ENCODE data around the gene ILKAP. TPM values are rescaled to one million over a fixed set of nuclear protein-coding genes. Genes with fewer than 3 reads are reported as not detected.

ILKAP gene
- total RNA-seq, 1 donor from 2014 or later: 63.2 TPM

DNA sequence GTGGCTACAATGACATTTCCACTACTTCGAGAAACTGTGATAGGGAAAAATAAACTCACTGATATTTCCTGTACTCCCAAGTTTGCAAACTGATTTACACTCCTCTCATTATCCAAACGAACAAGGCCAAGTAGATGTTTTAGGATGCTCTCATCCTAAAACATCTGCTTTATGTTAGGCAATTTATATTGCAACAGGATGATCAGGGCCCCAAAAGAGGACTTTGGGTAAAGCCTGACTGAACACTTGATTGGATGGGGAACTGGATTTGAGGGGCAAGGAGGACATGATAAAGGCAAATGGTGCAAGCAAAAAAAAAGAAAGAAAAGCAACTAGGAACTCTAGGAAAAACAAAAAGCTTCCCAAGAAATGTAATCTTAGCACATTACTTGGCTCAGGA, 38.5 kb upstream of the ILKAP start:
- no peak for DNase-seq (ENCODE audit: low read depth, low spot score)
- H3K36me3 Mint-ChIP-seq (ENCODE audit: low read depth): peaks cover 5% of the 10 kb centered on the region
- peaks cover 30% of the 10 kb centered on the region for H3K4me1 Mint-ChIP-seq
- TF ChIP-seq, protein P1, sequence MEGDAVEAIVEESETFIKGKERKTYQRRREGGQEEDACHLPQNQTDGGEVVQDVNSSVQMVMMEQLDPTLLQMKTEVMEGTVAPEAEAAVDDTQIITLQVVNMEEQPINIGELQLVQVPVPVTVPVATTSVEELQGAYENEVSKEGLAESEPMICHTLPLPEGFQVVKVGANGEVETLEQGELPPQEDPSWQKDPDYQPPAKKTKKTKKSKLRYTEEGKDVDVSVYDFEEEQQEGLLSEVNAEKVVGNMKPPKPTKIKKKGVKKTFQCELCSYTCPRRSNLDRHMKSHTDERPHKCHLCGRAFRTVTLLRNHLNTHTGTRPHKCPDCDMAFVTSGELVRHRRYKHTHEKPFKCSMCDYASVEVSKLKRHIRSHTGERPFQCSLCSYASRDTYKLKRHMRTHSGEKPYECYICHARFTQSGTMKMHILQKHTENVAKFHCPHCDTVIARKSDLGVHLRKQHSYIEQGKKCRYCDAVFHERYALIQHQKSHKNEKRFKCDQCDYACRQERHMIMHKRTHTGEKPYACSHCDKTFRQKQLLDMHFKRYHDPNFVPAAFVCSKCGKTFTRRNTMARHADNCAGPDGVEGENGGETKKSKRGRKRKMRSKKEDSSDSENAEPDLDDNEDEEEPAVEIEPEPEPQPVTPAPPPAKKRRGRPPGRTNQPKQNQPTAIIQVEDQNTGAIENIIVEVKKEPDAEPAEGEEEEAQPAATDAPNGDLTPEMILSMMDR (conservative IDR thresholded peaks at IDR 0.05): no peak
- peak overlapping the region; percentile 5 for H3K27ac Mint-ChIP-seq (ENCODE audit: unreplicated experiment)
- no peaks in the 10 kb centered on the region for H3K27me3 Mint-ChIP-seq (ENCODE audit: low read depth)
- no peaks in the 10 kb centered on the region for H3K9me3 Mint-ChIP-seq
- peak overlapping the region; percentile 47 for H3K4me3 Mint-ChIP-seq

DNA sequence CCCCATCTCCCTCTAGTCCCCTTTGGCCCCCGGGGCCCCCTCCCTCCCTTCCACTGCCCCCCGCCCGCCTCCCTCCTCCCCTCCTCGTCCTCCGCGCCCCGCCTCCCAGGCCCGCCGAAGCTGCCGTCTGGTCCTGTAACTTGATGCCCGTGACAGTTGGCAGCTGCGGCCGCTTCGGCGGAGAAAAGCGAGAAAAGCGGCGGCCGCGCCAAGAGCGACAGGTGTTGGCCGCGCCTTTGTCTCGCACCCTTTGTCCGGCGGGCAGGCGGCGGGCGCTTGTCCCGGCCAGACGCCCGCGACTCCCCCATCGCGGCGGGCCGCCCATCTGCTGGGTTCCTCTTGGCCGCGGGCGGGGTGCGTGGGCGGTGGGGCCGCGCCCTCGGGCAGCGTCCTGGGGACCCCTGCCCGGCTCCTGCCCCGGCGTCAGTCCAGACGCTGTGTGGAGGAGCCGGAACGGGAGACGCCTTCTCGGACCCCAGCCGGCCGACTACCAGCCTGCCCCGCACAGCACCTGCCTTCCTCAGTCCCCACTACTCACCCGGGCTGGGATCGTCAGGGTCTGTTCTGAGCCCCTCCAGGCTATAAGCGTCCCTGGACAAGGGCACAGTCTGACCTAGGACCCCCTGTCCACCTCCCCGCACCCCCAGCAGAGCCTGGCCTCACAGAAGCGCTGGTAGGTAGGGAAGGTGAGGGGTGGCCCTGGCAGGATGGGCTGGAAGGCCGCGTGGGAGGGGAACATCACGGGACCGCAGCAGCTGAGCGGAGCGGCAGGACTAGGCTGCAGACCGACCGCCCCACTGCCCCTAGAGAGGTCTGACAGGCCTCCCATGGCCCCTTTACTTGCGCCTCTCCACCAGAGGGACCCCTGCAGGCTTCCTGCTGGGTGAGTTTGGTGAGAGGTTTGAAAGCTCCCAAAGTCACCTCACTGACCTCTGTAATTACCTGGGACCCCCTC, 37.5 kb upstream of the ILKAP start:
- Mint-ChIP-seq H3K27ac (ENCODE audit: unreplicated experiment) (no peak overlapping the region), H3K27me3 (ENCODE audit: low read depth) (no peaks in the 10 kb centered on the region), H3K4me1 (peaks cover 32% of the 10 kb centered on the region), H3K36me3 (ENCODE audit: low read depth) (peaks cover 5% of the 10 kb centered on the region), H3K4me3 (peak overlapping the region; percentile 47), H3K9me3 (no peaks in the 10 kb centered on the region)
- TF ChIP-seq, protein P1 (conservative IDR thresholded peaks at IDR 0.05): no peak
- peak; percentile 72 for DNase-seq (ENCODE audit: low read depth, low spot score)

DNA sequence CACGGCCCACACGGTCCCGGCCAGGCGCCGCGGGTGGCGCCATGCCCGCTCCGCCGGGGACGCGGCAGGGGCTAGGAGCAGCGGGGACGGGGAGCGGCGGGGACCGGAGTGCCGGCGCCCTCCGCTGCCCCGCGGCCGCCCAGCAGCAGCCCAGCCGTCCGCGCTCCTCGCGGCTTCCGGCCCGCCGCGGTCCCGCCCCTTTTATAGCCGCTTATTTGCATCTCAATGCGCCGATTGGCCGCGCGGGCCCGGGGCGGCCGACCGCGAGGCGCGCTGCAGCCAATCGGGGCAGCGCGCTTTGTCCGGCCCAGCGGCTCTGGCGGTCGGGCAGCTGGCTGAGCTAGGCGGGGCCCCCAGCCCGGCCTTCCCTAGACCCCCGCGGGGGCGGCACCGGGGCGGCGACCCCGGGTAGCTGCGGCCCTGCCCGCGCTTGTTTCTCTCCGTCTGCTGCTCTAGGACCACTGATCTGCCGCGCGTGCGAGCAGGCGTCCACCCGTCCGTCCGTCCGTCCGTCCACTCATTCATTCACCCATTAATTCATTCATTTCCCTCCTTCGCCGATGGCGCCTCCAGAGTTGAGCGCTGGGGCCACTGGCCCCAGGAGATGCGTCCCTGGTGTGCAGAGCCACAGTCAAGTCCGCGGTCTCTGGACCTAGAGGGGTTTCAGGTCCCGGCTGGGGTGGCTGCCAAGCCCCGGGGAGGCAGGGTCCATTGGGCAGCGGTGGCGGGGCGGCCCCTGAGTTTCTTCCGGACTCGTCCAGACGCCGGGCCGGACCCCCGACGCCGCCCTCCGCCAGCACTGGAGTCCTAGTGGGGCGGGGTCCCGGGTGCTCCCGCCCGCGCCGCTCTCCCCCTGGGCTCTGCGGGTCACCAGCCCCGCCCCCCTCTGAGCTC, 36.6 kb upstream of the ILKAP start, which contains the start of gene HES6:
Gene HES6, minus strand, starts transcription at position 176 of the 894 bp plus-strand sequence. Its CDS starts 133 bp downstream, at position 43.
- no peaks in the 10 kb centered on the region for H3K27me3 Mint-ChIP-seq (ENCODE audit: low read depth)
- TF ChIP-seq, protein P1 (conservative IDR thresholded peaks at IDR 0.05): no peak

DNA sequence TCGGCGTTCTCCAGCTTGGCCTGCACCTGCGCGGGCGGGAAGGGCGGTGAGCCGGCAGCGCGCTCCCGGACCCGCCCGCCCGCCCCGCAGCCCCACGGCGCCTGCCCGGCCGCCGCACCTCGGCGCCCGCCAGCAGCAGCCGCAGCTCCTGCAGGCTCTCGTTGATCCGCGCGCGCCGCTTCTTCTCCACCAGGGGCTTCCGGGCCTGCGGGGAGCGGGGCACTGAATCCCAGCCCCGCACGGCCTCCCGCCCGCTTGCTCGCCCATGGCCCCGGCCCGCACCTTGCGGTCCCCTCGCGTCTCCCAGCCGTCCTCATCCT, 36.0 kb upstream of the ILKAP start:
- Mint-ChIP-seq H3K9me3 (peaks cover 6% of the 10 kb centered on the region), H3K4me3 (no peak overlapping the region), H3K27ac (ENCODE audit: unreplicated experiment) (no peak overlapping the region), H3K4me1 (peaks cover 42% of the 10 kb centered on the region), H3K36me3 (ENCODE audit: low read depth) (peaks cover 6% of the 10 kb centered on the region), H3K27me3 (ENCODE audit: low read depth) (no peaks in the 10 kb centered on the region)
- DNase-seq (ENCODE audit: low read depth, low spot score): no peak
- TF ChIP-seq, protein P1 (conservative IDR thresholded peaks at IDR 0.05): peak; percentile 39

More for the DNA sequence above, 36.6 kb upstream of the ILKAP start, which contains the start of gene HES6:
- no peak within 1 kb of the TSS for H3K27ac Mint-ChIP-seq (ENCODE audit: unreplicated experiment)
- peaks cover 7% of the 10 kb centered on the region for H3K36me3 Mint-ChIP-seq (ENCODE audit: low read depth)
- H3K9me3 Mint-ChIP-seq: peaks cover 6% of the 10 kb centered on the region
- H3K4me3 Mint-ChIP-seq: peak within 1 kb of the TSS; percentile 86
- H3K4me1 Mint-ChIP-seq: peaks cover 41% of the 10 kb centered on the region
- DNase-seq (ENCODE audit: low read depth, low spot score): peak; percentile 84

DNA sequence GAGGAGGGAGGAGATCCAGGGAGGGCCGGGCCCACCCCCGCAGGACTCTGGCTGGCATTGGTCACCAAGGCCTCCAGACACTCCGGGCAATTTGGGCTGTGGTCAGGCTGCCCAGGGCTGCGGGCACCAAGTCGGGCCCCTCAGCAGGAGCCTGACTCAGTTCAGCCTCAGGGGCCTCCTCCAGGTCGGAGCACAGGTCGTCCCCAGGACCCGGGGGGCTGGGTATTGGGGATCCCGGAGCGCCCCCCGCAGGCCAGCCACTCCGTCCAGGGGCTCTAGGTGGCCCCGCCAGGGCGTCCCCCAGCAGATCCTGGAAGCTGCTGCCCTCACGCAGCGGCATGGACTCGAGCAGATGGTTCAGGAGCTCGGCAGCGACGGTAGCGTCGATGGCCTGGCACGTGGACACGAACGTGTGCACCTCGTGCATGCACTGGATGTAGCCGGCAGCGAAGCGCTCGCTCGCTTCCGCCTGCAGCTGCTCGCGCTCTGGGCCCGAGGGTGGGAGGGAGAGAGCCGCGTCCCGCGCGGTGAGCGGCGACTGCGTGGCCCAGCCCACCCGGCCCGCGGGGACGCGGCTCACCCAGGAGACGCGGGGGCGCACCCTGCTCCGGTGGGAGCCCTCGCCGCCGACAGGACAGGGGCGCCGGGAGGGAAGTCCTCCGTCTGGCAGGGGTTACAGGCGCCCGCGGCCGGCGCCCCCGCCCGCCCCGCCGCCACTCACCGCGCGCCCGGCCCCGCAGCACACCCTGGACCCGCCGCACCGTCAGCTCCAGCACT, 35.5 kb upstream of the ILKAP start:
- H3K27me3 Mint-ChIP-seq (ENCODE audit: low read depth): no peaks in the 10 kb centered on the region
- H3K4me1 Mint-ChIP-seq: peaks cover 42% of the 10 kb centered on the region
- TF ChIP-seq, protein P1 (conservative IDR thresholded peaks at IDR 0.05): no peak
- DNase-seq (ENCODE audit: low read depth, low spot score): no peak
- peak overlapping the region; percentile 81 for H3K4me3 Mint-ChIP-seq
- peaks cover 6% of the 10 kb centered on the region for H3K9me3 Mint-ChIP-seq
- H3K27ac Mint-ChIP-seq (ENCODE audit: unreplicated experiment): no peak overlapping the region
- peaks cover 6% of the 10 kb centered on the region for H3K36me3 Mint-ChIP-seq (ENCODE audit: low read depth)
